ENCODE data around the gene NOS1AP.
"Not testable (repeated sequence)": the region's sequence is repeated elsewhere in the genome, so short reads cannot be mapped to it uniquely, and the experiment has no call there.

The NOS1AP gene

GRCh38 chr1:162030759-162031280 is 38.7 kb upstream of the NOS1AP start:
- Histone ChIP-seq H3K27me3 (ENCODE audit: control insufficient read depth, insufficient read depth, low read length) (peaks cover 18% of the 10 kb centered on the region), H3K36me3 (ENCODE audit: control insufficient read depth, insufficient read depth, low read length) (no peaks in the 10 kb centered on the region), H3K4me3 (ENCODE audit: low read depth, low read length) (no peak overlapping the region), H3K4me1 (ENCODE audit: control insufficient read depth, insufficient read depth, low read length) (no peaks in the 10 kb centered on the region), H3K27ac (ENCODE audit: low read depth, low read length) (no peak overlapping the region), H3K9me3 (ENCODE audit: control insufficient read depth, insufficient read depth, low read length) (no peaks in the 10 kb centered on the region), H3K9ac (ENCODE audit: low read depth, low read length) (no peak overlapping the region)

GRCh38 chr1:162033428-162033827 is 36.1 kb upstream of the NOS1AP start:
- Histone ChIP-seq H3K27me3 (ENCODE audit: control insufficient read depth, insufficient read depth, low read length) (peaks cover 3% of the 10 kb centered on the region; the same call in 1 of the 2 replicates), H3K4me1 (ENCODE audit: control insufficient read depth, insufficient read depth, low read length) (no peaks in the 10 kb centered on the region), H3K4me3 (ENCODE audit: low read depth, low read length) (no peak overlapping the region), H3K9me3 (ENCODE audit: control insufficient read depth, insufficient read depth, low read length) (no peaks in the 10 kb centered on the region), H3K27ac (ENCODE audit: low read depth, low read length) (no peak overlapping the region), H3K36me3 (ENCODE audit: control insufficient read depth, insufficient read depth, low read length) (no peaks in the 10 kb centered on the region), H3K9ac (ENCODE audit: low read depth, low read length) (no peak overlapping the region)

GRCh38 chr1:162035241-162035640 is 34.2 kb upstream of the NOS1AP start:
- Histone ChIP-seq H3K27ac (ENCODE audit: low read depth, low read length) (no peak overlapping the region), H3K4me3 (ENCODE audit: low read depth, low read length) (no peak overlapping the region), H3K9me3 (ENCODE audit: control insufficient read depth, insufficient read depth, low read length) (no peaks in the 10 kb centered on the region), H3K27me3 (ENCODE audit: control insufficient read depth, insufficient read depth, low read length) (no peaks in the 10 kb centered on the region; the same call in 1 of the 2 replicates), H3K4me1 (ENCODE audit: control insufficient read depth, insufficient read depth, low read length) (no peaks in the 10 kb centered on the region), H3K9ac (ENCODE audit: low read depth, low read length) (no peak overlapping the region), H3K36me3 (ENCODE audit: control insufficient read depth, insufficient read depth, low read length) (no peaks in the 10 kb centered on the region)

DNA sequence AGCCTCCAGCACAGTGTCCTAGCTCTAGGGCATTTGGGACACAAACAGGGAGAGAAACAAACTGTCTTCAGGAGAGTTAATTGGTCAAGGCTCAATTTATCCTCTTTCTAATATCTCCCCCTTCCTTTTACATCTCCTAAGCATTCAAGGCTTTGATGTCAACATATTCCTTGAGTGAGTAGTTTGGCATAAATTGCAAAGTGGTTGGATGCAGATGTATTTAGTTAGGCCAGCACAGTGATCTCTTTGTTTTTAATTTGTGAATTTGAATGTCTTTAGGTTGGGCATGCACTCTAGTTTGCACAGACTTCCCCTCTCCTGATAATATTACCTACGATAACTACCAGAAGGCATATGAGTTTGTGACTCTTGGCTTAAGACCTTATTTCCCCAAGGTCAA is 33.3 kb upstream of the NOS1AP start:
- H3K27ac ChIP-seq (ENCODE audit: low read depth, low read length), result no peak overlapping the region
- no peaks in the 10 kb centered on the region for H3K36me3 ChIP-seq (ENCODE audit: control insufficient read depth, insufficient read depth, low read length)
- H3K4me1 ChIP-seq (ENCODE audit: control insufficient read depth, insufficient read depth, low read length), result peaks cover 3% of the 10 kb centered on the region; the same call in 1 of the 2 replicates
- H3K27me3 ChIP-seq (ENCODE audit: control insufficient read depth, insufficient read depth, low read length), result no peaks in the 10 kb centered on the region; the same call in 1 of the 2 replicates
- no peaks in the 10 kb centered on the region for H3K9me3 ChIP-seq (ENCODE audit: control insufficient read depth, insufficient read depth, low read length)
- H3K9ac ChIP-seq (ENCODE audit: low read depth, low read length), result no peak overlapping the region
- no peak overlapping the region for H3K4me3 ChIP-seq (ENCODE audit: low read depth, low read length)

GRCh38 chr1:162038624-162039023 is 30.9 kb upstream of the NOS1AP start:
- Histone ChIP-seq H3K9me3 (ENCODE audit: control insufficient read depth, insufficient read depth, low read length) (no peaks in the 10 kb centered on the region), H3K4me1 (ENCODE audit: control insufficient read depth, insufficient read depth, low read length) (peaks cover 3% of the 10 kb centered on the region; the same call in 1 of the 2 replicates), H3K9ac (ENCODE audit: low read depth, low read length) (no peak overlapping the region), H3K27me3 (ENCODE audit: control insufficient read depth, insufficient read depth, low read length) (no peaks in the 10 kb centered on the region; the same call in 1 of the 2 replicates), H3K4me3 (ENCODE audit: low read depth, low read length) (no peak overlapping the region), H3K36me3 (ENCODE audit: control insufficient read depth, insufficient read depth, low read length) (no peaks in the 10 kb centered on the region), H3K27ac (ENCODE audit: low read depth, low read length) (no peak overlapping the region)

GRCh38 chr1:162040001-162040400 is 29.5 kb upstream of the NOS1AP start:
- no peak overlapping the region for H3K9ac ChIP-seq (ENCODE audit: low read depth, low read length)

DNA sequence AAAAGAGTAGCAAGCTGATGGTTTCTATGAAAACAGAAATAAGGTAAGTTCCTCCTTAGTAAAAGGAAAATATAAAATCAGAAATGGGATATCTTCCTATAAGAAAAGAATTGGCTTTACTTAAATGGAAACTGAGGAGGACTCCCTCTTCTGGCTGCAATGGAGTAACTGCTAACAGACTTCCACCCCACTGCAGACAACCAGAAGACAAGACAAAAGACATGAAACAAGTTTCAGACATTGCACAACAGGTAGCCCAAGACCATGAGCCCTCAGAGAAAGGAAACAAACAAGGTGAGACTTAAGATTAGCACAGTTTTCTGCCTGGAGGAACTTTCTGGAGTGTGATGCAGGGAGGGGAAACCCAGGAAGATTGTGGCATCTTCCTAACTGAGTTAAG is 28.8 kb upstream of the NOS1AP start:
- H3K9me3 ChIP-seq (ENCODE audit: control insufficient read depth, insufficient read depth, low read length), result no peaks in the 10 kb centered on the region
- H3K4me3 ChIP-seq (ENCODE audit: low read depth, low read length), result no peak overlapping the region
- no peaks in the 10 kb centered on the region for H3K36me3 ChIP-seq (ENCODE audit: control insufficient read depth, insufficient read depth, low read length)
- H3K27me3 ChIP-seq (ENCODE audit: control insufficient read depth, insufficient read depth, low read length), result no peaks in the 10 kb centered on the region
- H3K4me1 ChIP-seq (ENCODE audit: control insufficient read depth, insufficient read depth, low read length), result peaks cover 3% of the 10 kb centered on the region; the same call in 1 of the 2 replicates
- no peak overlapping the region for H3K27ac ChIP-seq (ENCODE audit: low read depth, low read length)
- H3K9ac ChIP-seq (ENCODE audit: low read depth, low read length), result no peak overlapping the region

More at GRCh38 chr1:162040001-162040400, 29.5 kb upstream of the NOS1AP start:
- H3K27me3 ChIP-seq (ENCODE audit: control insufficient read depth, insufficient read depth, low read length), result no peaks in the 10 kb centered on the region
- no peak overlapping the region for H3K27ac ChIP-seq (ENCODE audit: low read depth, low read length)
- H3K4me1 ChIP-seq (ENCODE audit: control insufficient read depth, insufficient read depth, low read length), result peaks cover 3% of the 10 kb centered on the region; the same call in 1 of the 2 replicates
- H3K4me3 ChIP-seq (ENCODE audit: low read depth, low read length), result no peak overlapping the region
- no peaks in the 10 kb centered on the region for H3K36me3 ChIP-seq (ENCODE audit: control insufficient read depth, insufficient read depth, low read length)
- no peaks in the 10 kb centered on the region for H3K9me3 ChIP-seq (ENCODE audit: control insufficient read depth, insufficient read depth, low read length)

DNA sequence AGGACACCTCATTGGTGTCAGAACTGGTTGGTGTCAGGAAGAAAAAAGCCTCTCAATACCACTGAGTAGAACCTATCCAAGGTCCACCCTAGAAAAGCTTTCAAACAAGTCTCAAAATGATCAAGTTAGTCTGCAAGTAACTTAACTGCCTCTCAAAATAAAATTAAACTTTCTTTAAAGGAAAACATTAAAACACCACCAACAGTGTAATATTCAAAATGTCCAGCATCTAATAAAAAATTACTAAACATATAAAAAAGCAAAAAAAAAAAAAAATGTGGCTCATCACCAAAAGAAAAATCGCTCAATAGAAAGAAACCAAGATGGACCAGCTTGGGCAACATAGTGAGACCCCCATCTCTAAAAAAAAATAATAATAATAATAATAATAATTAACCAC is 27.1 kb upstream of the NOS1AP start:
- Histone ChIP-seq H3K36me3 (ENCODE audit: control insufficient read depth, insufficient read depth, low read length) (no peaks in the 10 kb centered on the region), H3K4me3 (ENCODE audit: low read depth, low read length) (no peak overlapping the region), H3K4me1 (ENCODE audit: control insufficient read depth, insufficient read depth, low read length) (peaks cover 3% of the 10 kb centered on the region; the same call in 1 of the 2 replicates), H3K27me3 (ENCODE audit: control insufficient read depth, insufficient read depth, low read length) (no peaks in the 10 kb centered on the region), H3K9me3 (ENCODE audit: control insufficient read depth, insufficient read depth, low read length) (no peaks in the 10 kb centered on the region), H3K27ac (ENCODE audit: low read depth, low read length) (no peak overlapping the region), H3K9ac (ENCODE audit: low read depth, low read length) (no peak overlapping the region)

DNA sequence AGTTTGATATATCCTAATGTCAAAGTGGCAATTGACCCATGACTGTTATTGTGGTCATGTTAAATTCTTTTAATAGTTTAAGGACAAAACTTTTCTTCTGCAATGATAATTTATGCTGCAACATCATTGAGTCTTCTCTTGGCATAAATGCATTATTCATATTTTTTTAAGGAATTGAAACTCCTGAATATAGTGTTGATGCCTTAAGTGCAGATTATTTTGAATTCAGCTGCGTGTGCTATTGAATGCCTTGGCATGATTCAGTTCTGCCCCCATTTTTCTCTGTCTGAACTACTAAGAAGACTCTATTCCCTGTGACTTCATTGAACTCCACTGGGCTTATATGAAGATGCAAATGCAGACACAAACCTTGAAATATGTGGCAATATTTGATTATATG is 22.6 kb upstream of the NOS1AP start:
- Histone ChIP-seq H3K9ac (ENCODE audit: low read depth, low read length) (no peak overlapping the region), H3K4me3 (ENCODE audit: low read depth, low read length) (no peak overlapping the region), H3K36me3 (ENCODE audit: control insufficient read depth, insufficient read depth, low read length) (no peaks in the 10 kb centered on the region), H3K9me3 (ENCODE audit: control insufficient read depth, insufficient read depth, low read length) (no peaks in the 10 kb centered on the region), H3K27me3 (ENCODE audit: control insufficient read depth, insufficient read depth, low read length) (no peaks in the 10 kb centered on the region), H3K4me1 (ENCODE audit: control insufficient read depth, insufficient read depth, low read length) (no peaks in the 10 kb centered on the region), H3K27ac (ENCODE audit: low read depth, low read length) (no peak overlapping the region)

GRCh38 chr1:162053949-162054348 is 15.5 kb upstream of the NOS1AP start:
- not testable (repeated sequence) for H3K4me1 ChIP-seq (ENCODE audit: control insufficient read depth, insufficient read depth, low read length); H3K27me3 ChIP-seq (ENCODE audit: control insufficient read depth, insufficient read depth, low read length); H3K36me3 ChIP-seq (ENCODE audit: control insufficient read depth, insufficient read depth, low read length); H3K4me3 ChIP-seq (ENCODE audit: low read depth, low read length); H3K9me3 ChIP-seq (ENCODE audit: control insufficient read depth, insufficient read depth, low read length); H3K9ac ChIP-seq (ENCODE audit: low read depth, low read length); H3K27ac ChIP-seq (ENCODE audit: low read depth, low read length)

DNA sequence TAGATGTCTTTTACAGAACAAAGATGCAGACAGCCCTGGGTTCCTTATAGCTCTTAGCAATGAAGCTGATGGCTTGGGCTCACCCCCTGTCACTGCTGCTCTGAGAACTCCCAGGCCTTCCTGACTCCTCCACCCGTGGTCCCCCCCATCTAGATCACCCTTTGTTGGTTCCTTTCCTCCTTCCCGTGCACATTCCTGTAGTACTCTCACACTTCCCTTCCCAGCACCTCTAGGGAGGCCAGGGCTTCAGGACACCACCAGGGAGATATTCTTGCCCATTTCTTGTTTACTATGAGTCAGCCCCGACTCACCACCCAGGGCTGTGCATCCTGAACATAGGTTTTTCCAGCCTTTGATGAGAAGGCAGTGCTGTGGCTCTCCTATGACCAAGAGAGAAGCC is 14.4 kb upstream of the NOS1AP start:
- no peak overlapping the region for H3K27ac ChIP-seq (ENCODE audit: low read depth, low read length)
- H3K9me3 ChIP-seq (ENCODE audit: control insufficient read depth, insufficient read depth, low read length), result no peaks in the 10 kb centered on the region
- no peaks in the 10 kb centered on the region for H3K4me1 ChIP-seq (ENCODE audit: control insufficient read depth, insufficient read depth, low read length)
- H3K27me3 ChIP-seq (ENCODE audit: control insufficient read depth, insufficient read depth, low read length), result no peaks in the 10 kb centered on the region
- H3K4me3 ChIP-seq (ENCODE audit: low read depth, low read length), result no peak overlapping the region
- H3K36me3 ChIP-seq (ENCODE audit: control insufficient read depth, insufficient read depth, low read length), result no peaks in the 10 kb centered on the region
- no peak overlapping the region for H3K9ac ChIP-seq (ENCODE audit: low read depth, low read length)
